ENCODE results near the gene HSPA12A. TPM values are rescaled to one million over a fixed set of nuclear protein-coding genes. Genes with fewer than 3 reads are reported as not detected.
A peak's percentile ranks its signal among the peaks of the same experiment; 100 is the strongest.

The HSPA12A gene
- total and polyA plus RNA-seq, 2 of the 13 experiments (the other 11 are each of a cell fraction or from before 2014, with no cell fraction given): 6.4 to 13.6 TPM

- Histone ChIP-seq H3K4me1 (ENCODE audit: insufficient read depth, low read length) (peaks cover 51% of the 10 kb centered on the region), H2AFZ (ENCODE audit: low read length) (no peak overlapping the region), H3K4me3 (replicated peaks in 1 of 3; ENCODE audit: insufficient read depth in 1 of 3, low read depth in 2 of 3, low read length in 3 of 3) (peak overlapping the region in 2 of 3 experiments; percentile 45 to 56; a peak in 5 of 6 replicates), H3K79me2 (ENCODE audit: insufficient read depth, low read length) (no peaks in the 10 kb centered on the region), H3K27ac (ENCODE audit: extremely low read length, insufficient read depth, low read length) (peak overlapping the region; percentile 54), H3K36me3 (replicated peaks in 1 of 2; ENCODE audit: control insufficient read depth in 1 of 2, insufficient read depth in 2 of 2, low read length in 2 of 2) (no peaks in the 10 kb centered on the region; a peak in 1 of 5 replicates), H3K27me3 (ENCODE audit: control insufficient read depth in 1 of 2, insufficient read depth in 2 of 2, low read length in 2 of 2) (no peaks in the 10 kb centered on the region), H3K9me3 (ENCODE audit: low read length) (no peaks in the 10 kb centered on the region), H4K20me1 (ENCODE audit: insufficient read depth, low read length) (no peaks in the 10 kb centered on the region), H3K9ac (ENCODE audit: insufficient read depth, low read depth, low read length) (no peak overlapping the region), H3K4me2 (ENCODE audit: low read depth, low read length) (peak overlapping the region; percentile 76)
- peak; percentile 76 for ATAC-seq
- ChIA-PET CTCF (ENCODE audit: low intra/inter-chr PET ratio, low total read pairs) (no interaction called here), POLR2A (interaction anchor here (1.1 kb wide), 1 partner anchor 22 kb away, joined by 3 read pairs; no protein-coding TSS in a partner anchor)
- BruUV-seq (replicated peaks): no TSS peak
- DNase-seq (ENCODE audit: low spot score): peak; percentile 27
- peak; percentile 36 for FAIRE-seq
- intact Hi-C loops (cut with micrococcal nuclease; ENCODE audit: unreplicated experiment): no loop called here
- WGBS (ENCODE audit: low lambda C conversion rate): 2% methylated on average over 7 of the region's 7 CpGs
- in situ Hi-C loops (cut with HindIII; ENCODE audit: extremely low pct_ligation_motif_present, low pct_unique_long_range_greater_than_20kb): no loop called here
- TF ChIP-seq ZIK1 (CRISPR knock-in tag; IDR thresholded peaks at IDR 0.05; ENCODE audit: borderline replicate concordance, low read depth): no peak
- TF ChIP-seq TRIM22 (IDR thresholded peaks at IDR 0.05): no peak
- TF ChIP-seq KLF16 (CRISPR knock-in tag; IDR thresholded peaks at IDR 0.05): no peak
- no peak for TF ChIP-seq NR2F1 (CRISPR knock-in tag; IDR thresholded peaks at IDR 0.05)
- no peak for TF ChIP-seq ZNF251 (CRISPR knock-in tag; IDR thresholded peaks at IDR 0.05)
- TF ChIP-seq SPEN (CRISPR knock-in tag; IDR thresholded peaks at IDR 0.05; ENCODE audit: low read depth): no peak
- no peak for TF ChIP-seq MLLT10 (CRISPR knock-in tag; IDR thresholded peaks at IDR 0.05)
- TF ChIP-seq ZNF180 (CRISPR knock-in tag; IDR thresholded peaks at IDR 0.05; ENCODE audit: borderline replicate concordance, low read depth): no peak
- TF ChIP-seq ZNF280B (CRISPR knock-in tag; IDR thresholded peaks at IDR 0.05; ENCODE audit: borderline replicate concordance): no peak
- no peak for TF ChIP-seq PAWR (CRISPR knock-in tag; IDR thresholded peaks at IDR 0.05; ENCODE audit: borderline replicate concordance)
- no peak for TF ChIP-seq KDM4B (CRISPR knock-in tag; IDR thresholded peaks at IDR 0.05)
- no peak for TF ChIP-seq KLF9 (CRISPR knock-in tag; IDR thresholded peaks at IDR 0.05; ENCODE audit: low read depth)
- no peak for TF ChIP-seq GATAD2A (CRISPR knock-in tag; IDR thresholded peaks at IDR 0.05)
- 0 out of 2 replicates have a peak, but pooled peaks have one; percentile 9 for TF ChIP-seq BCL6 (CRISPR knock-in tag; IDR thresholded peaks at IDR 0.05)
- TF ChIP-seq SAFB2 (CRISPR knock-in tag; IDR thresholded peaks at IDR 0.05; ENCODE audit: borderline replicate concordance, low read depth): no peak
- peak; percentile 19; the same call in 1 of the 2 replicates for TF ChIP-seq NR2F6 (IDR thresholded peaks at IDR 0.05)
- no peak for TF ChIP-seq NR2F6 (CRISPR knock-in tag; IDR thresholded peaks at IDR 0.05)
- 0 out of 2 replicates have a peak, but pooled peaks have one; percentile 25 for TF ChIP-seq MTA1 (CRISPR knock-in tag; IDR thresholded peaks at IDR 0.05; ENCODE audit: borderline replicate concordance)
- TF ChIP-seq ZNF841 (CRISPR knock-in tag; IDR thresholded peaks at IDR 0.05; ENCODE audit: borderline replicate concordance): no peak
- no peak for TF ChIP-seq LCORL (IDR thresholded peaks at IDR 0.05)
- no peak for TF ChIP-seq LCORL (CRISPR knock-in tag; IDR thresholded peaks at IDR 0.05)
- no peak for TF ChIP-seq ZNF383 (CRISPR knock-in tag; IDR thresholded peaks at IDR 0.05; ENCODE audit: borderline replicate concordance)
- no peak for TF ChIP-seq MAFF (IDR thresholded peaks at IDR 0.05; ENCODE audit: low read depth, low read length)
- TF ChIP-seq HNF4G (IDR thresholded peaks at IDR 0.05; ENCODE audit: borderline replicate concordance, low read depth, low read length): no peak; the same call in 1 of the 2 replicates
- TF ChIP-seq HNF4G (CRISPR knock-in tag; IDR thresholded peaks at IDR 0.05; ENCODE audit: borderline replicate concordance, low read depth): no peak
Measured at GRCh38 chr10:116720668-116721546, 21.5 kb downstream of the HSPA12A start.
